Stimulated activated CD8-positive, alpha-beta memory T cell treated with anti-CD3 and anti-CD28 coated beads, Interleukin-2, amount 100 ng/mL, for 48 hours (primary cell): Measurements from ENCODE around the gene CDC5L.

Experiments used
- DNase-seq, 2 donors: peaks; one replicate each; pipeline ENCODE4 v3.0.0-alpha.2; 2020; ENCODE audit warnings: low read depth in 2 of 2

The CDC5L gene

GRCh38 chr6:44373787-44374186 is 13.7 kb upstream of the CDC5L start:
- no peak for DNase-seq

- DNase-seq, result no peak
These were observed 12.4 kb upstream of the CDC5L start for GRCh38 chr6:44375071-44375470.

- no peak for DNase-seq
These were observed 10.0 kb upstream of the CDC5L start for GRCh38 chr6:44377484-44377883.

- no peak for DNase-seq
These were observed 9.5 kb upstream of the CDC5L start for GRCh38 chr6:44377971-44378370.

- no peak for DNase-seq
These were observed 5.8 kb upstream of the CDC5L start for GRCh38 chr6:44381739-44382138.

GRCh38 chr6:44386364-44386928 is 1.1 kb upstream of the CDC5L start:
- no peak for DNase-seq

GRCh38 chr6:44386929-44387345 is 569 bp upstream of the CDC5L start:
- DNase-seq, result no peak

- DNase-seq, result no peak
These were observed 605 bp downstream of the CDC5L start for GRCh38 chr6:44388135-44388487.

GRCh38 chr6:44388887-44389286 is 1.4 kb downstream of the CDC5L start:
- DNase-seq, result no peak

GRCh38 chr6:44390158-44390683 is 2.7 kb downstream of the CDC5L start:
- no peak for DNase-seq

- DNase-seq, result no peak
These were observed 8.0 kb downstream of the CDC5L start for GRCh38 chr6:44395501-44395900.

GRCh38 chr6:44396968-44397367 is 9.5 kb downstream of the CDC5L start:
- no peak for DNase-seq

GRCh38 chr6:44397424-44398164 is 10.1 kb downstream of the CDC5L start:
- DNase-seq, result no peak

- no peak for DNase-seq
These were observed 12.5 kb downstream of the CDC5L start for GRCh38 chr6:44399991-44400390.

GRCh38 chr6:44400572-44400971 is 13.1 kb downstream of the CDC5L start:
- DNase-seq, result no peak

GRCh38 chr6:44401138-44401537 is 13.6 kb downstream of the CDC5L start:
- no peak for DNase-seq

GRCh38 chr6:44404022-44404714 is 16.7 kb downstream of the CDC5L start:
- DNase-seq, result no peak

GRCh38 chr6:44404715-44405099 is 17.2 kb downstream of the CDC5L start:
- no peak for DNase-seq

GRCh38 chr6:44407951-44408670 is 20.6 kb downstream of the CDC5L start:
- no peak for DNase-seq

GRCh38 chr6:44409207-44409794 is 21.8 kb downstream of the CDC5L start:
- DNase-seq, result no peak

GRCh38 chr6:44410363-44410762 is 22.9 kb downstream of the CDC5L start:
- no peak for DNase-seq

- no peak for DNase-seq
These were observed 23.6 kb downstream of the CDC5L start for GRCh38 chr6:44411141-44411540.
